Measurements from ENCODE around the gene MYO7B.

MYO7B gene

DNA sequence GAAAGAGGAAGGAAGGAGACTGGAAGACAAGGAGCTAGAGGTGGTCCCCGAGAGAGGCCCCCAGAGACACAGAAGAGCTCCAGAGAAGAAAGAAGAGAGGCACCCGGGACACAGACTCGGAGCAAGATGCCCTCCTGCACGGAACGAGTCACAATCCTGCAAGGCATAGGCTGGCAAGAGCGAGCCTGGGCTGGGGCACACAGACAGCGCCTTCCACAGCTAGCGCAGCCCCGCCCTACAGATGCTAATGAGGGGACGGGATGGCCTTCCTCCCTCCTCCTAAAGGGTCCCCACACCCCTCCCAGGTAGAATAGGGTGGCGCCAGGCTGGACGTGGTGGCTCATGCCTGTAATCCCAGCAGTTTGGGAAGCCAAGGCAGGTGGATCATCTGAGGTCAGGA is 90.7 kb downstream of the MYO7B start:
- no peaks in the 10 kb centered on the region for H3K36me3 Mint-ChIP-seq (ENCODE audit: low read depth)
- H3K27ac Mint-ChIP-seq, result no peak overlapping the region
- no peak for DNase-seq (ENCODE audit: low spot score)
- no peaks in the 10 kb centered on the region for H3K27me3 Mint-ChIP-seq (ENCODE audit: low read depth)
- H3K4me1 Mint-ChIP-seq (ENCODE audit: low read depth), result no peaks in the 10 kb centered on the region
- no peak overlapping the region for H3K4me3 Mint-ChIP-seq
- H3K9me3 Mint-ChIP-seq, result no peaks in the 10 kb centered on the region

- Mint-ChIP-seq H3K27ac (no peak overlapping the region), H3K9me3 (no peaks in the 10 kb centered on the region), H3K4me1 (ENCODE audit: low read depth) (no peaks in the 10 kb centered on the region), H3K36me3 (ENCODE audit: low read depth) (no peaks in the 10 kb centered on the region), H3K27me3 (ENCODE audit: low read depth) (no peaks in the 10 kb centered on the region), H3K4me3 (no peak overlapping the region)
- DNase-seq (ENCODE audit: low spot score), result no peak
Observed at GRCh38 chr2:127626917-127627739, 91.6 kb downstream of the MYO7B start.

GRCh38 chr2:127627740-127628571 is 92.5 kb downstream of the MYO7B start:
- H3K4me1 Mint-ChIP-seq (ENCODE audit: low read depth), result no peaks in the 10 kb centered on the region
- no peak overlapping the region for H3K27ac Mint-ChIP-seq

GRCh38 chr2:127628767-127629614 is 93.5 kb downstream of the MYO7B start:
- no peaks in the 10 kb centered on the region for H3K36me3 Mint-ChIP-seq (ENCODE audit: low read depth)
- H3K27ac Mint-ChIP-seq, result no peak overlapping the region
- no peak for DNase-seq (ENCODE audit: low spot score)
- H3K4me1 Mint-ChIP-seq (ENCODE audit: low read depth), result peaks cover 6% of the 10 kb centered on the region
- no peaks in the 10 kb centered on the region for H3K27me3 Mint-ChIP-seq (ENCODE audit: low read depth)
- H3K4me3 Mint-ChIP-seq, result no peak overlapping the region
- H3K9me3 Mint-ChIP-seq, result no peaks in the 10 kb centered on the region

More at GRCh38 chr2:127627740-127628571, 92.5 kb downstream of the MYO7B start:
- no peaks in the 10 kb centered on the region for H3K36me3 Mint-ChIP-seq (ENCODE audit: low read depth)
- no peak for DNase-seq (ENCODE audit: low spot score)
- no peaks in the 10 kb centered on the region for H3K27me3 Mint-ChIP-seq (ENCODE audit: low read depth)
- H3K4me3 Mint-ChIP-seq, result no peak overlapping the region
- no peaks in the 10 kb centered on the region for H3K9me3 Mint-ChIP-seq

DNA sequence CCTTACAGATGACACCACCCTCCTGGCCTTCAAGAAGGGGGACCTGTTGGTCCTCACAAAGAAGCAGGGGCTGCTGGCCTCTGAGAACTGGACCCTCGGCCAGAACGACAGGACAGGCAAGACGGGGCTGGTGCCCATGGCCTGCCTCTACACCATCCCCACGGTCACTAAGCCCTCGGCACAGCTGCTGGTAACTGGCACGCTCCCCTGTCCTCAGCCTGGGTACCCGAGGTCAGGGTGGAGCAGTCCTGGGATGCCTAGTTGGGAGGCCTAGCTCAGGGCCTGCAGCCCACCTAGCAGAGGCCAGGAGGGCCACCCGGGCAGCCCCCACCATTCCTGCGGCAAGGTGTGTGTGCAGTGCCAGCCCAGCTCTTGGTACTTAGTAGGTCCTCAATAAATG is 94.2 kb downstream of the MYO7B start:
- no peak for DNase-seq (ENCODE audit: low spot score)
- H3K4me1 Mint-ChIP-seq (ENCODE audit: low read depth), result peaks cover 6% of the 10 kb centered on the region
- H3K4me3 Mint-ChIP-seq, result no peak overlapping the region
- H3K27ac Mint-ChIP-seq, result no peak overlapping the region
- no peaks in the 10 kb centered on the region for H3K9me3 Mint-ChIP-seq
- no peaks in the 10 kb centered on the region for H3K36me3 Mint-ChIP-seq (ENCODE audit: low read depth)
- H3K27me3 Mint-ChIP-seq (ENCODE audit: low read depth), result no peaks in the 10 kb centered on the region

DNA sequence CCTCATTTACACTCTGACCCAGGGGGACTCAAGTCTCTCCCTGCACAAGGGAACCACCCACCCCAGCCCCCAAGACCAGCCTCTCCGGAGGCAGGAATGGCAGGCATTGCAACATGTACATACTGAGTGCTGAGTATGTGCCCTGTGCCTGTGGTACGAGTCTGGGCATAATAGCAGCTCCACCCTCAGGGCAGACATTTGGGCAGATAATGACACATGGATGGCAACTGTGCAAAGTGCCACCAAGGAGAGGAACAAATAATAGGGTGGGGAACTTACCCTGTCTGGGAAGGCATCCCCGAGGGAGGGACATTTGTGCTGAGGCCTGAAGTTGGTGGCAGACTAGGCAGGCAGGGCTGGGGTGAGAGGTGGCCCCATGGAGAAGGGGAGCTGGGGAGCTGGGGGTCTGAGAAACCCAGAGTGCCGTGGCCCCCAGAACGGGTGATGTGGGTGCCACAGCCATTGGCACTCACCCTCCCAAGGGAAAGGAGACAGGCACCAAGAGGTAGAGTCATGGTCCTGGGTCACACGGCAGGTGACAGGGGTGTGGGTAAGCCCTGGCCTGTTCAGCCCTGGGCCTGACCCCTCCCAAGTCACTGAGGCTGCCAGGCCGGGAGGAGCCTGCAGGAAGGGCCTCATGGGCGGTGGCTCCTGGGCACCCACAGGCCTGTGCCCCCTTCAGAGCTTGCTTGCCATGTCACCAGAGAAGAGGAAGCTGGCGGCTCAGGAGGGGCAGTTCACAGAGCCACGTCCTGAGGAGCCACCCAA is 94.8 kb downstream of the MYO7B start:
- no peak overlapping the region for H3K4me3 Mint-ChIP-seq

DNA sequence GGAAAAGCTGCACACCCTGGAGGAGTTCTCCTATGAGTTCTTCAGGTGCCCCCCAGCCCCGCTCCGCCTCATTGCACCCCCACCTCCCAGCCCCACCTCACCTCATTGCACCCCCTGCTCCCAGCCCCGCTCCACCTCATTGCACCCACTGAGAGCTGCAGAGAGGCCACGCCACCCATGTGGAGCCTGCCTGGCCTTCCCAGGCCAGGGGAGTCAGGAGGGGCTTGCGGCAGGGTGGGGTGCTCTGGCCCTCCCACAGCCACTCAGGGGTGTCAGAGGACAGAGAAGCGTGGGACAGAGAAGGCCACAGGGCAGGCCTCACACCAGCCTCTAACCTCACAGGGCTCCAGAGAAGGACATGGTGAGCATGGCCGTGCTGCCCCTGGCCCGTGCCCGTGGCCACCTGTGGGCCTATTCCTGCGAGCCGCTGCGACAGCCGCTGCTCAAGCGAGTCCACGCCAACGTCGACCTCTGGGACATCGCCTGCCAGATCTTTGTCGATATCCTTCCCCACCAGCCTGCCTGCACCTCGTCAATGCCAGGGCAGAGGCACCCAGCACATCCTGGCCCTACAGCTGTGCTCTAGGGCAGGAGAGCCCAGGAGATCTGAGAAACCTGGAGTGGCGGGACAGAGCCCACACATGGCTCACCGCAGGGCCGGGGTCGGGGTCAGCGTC is 95.5 kb downstream of the MYO7B start:
- no peak overlapping the region for H3K27ac Mint-ChIP-seq
- peaks cover 6% of the 10 kb centered on the region for H3K4me1 Mint-ChIP-seq (ENCODE audit: low read depth)
- no peak overlapping the region for H3K4me3 Mint-ChIP-seq

More for the DNA sequence above, 94.8 kb downstream of the MYO7B start:
- no peaks in the 10 kb centered on the region for H3K9me3 Mint-ChIP-seq
- H3K27ac Mint-ChIP-seq, result no peak overlapping the region
- H3K4me1 Mint-ChIP-seq (ENCODE audit: low read depth), result peaks cover 6% of the 10 kb centered on the region
- H3K36me3 Mint-ChIP-seq (ENCODE audit: low read depth), result no peaks in the 10 kb centered on the region
- no peaks in the 10 kb centered on the region for H3K27me3 Mint-ChIP-seq (ENCODE audit: low read depth)
- no peak for DNase-seq (ENCODE audit: low spot score)

GRCh38 chr2:127631541-127631996 is 96.1 kb downstream of the MYO7B start:
- H3K4me3 Mint-ChIP-seq, result no peak overlapping the region
- H3K27ac Mint-ChIP-seq, result no peak overlapping the region
- no peaks in the 10 kb centered on the region for H3K36me3 Mint-ChIP-seq (ENCODE audit: low read depth)
- no peaks in the 10 kb centered on the region for H3K9me3 Mint-ChIP-seq
- DNase-seq (ENCODE audit: low spot score), result no peak
- H3K4me1 Mint-ChIP-seq (ENCODE audit: low read depth), result peaks cover 6% of the 10 kb centered on the region
- no peaks in the 10 kb centered on the region for H3K27me3 Mint-ChIP-seq (ENCODE audit: low read depth)

More for the DNA sequence above, 95.5 kb downstream of the MYO7B start:
- Mint-ChIP-seq H3K27me3 (ENCODE audit: low read depth) (no peaks in the 10 kb centered on the region), H3K9me3 (no peaks in the 10 kb centered on the region), H3K36me3 (ENCODE audit: low read depth) (no peaks in the 10 kb centered on the region)
- DNase-seq (ENCODE audit: low spot score), result no peak

DNA sequence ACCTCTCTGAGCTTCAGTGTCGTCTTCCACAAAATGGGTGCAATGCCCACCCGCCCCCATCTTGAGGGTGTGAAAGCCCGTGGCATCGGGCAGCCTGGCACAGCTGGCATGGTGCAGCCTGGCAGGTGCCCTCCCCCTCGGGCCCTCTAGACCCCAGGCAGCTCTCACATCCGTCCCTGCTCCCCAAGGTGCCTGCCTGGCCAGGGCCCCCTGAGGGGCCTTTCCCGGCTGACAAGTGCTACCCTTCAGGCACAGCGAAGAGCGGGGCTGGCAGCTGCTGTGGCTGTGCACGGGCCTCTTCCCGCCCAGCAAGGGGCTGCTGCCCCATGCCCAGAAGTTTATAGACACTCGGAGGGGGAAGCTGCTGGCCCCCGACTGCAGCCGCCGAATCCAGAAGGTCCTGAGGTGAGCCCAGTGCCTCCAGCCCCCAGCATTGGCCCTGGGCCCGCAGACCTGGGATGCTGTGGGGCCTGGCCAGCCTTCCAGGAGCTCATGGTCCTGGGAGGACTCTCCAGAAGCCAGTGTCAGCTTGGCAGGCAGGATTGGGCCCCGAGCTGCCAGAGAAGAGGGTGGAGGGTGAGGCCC is 96.6 kb downstream of the MYO7B start:
- no peaks in the 10 kb centered on the region for H3K9me3 Mint-ChIP-seq
- no peak overlapping the region for H3K27ac Mint-ChIP-seq
- H3K36me3 Mint-ChIP-seq (ENCODE audit: low read depth), result no peaks in the 10 kb centered on the region
- H3K4me1 Mint-ChIP-seq (ENCODE audit: low read depth), result peaks cover 9% of the 10 kb centered on the region
- H3K27me3 Mint-ChIP-seq (ENCODE audit: low read depth), result no peaks in the 10 kb centered on the region
- DNase-seq (ENCODE audit: low spot score), result no peak
- H3K4me3 Mint-ChIP-seq, result no peak overlapping the region

DNA sequence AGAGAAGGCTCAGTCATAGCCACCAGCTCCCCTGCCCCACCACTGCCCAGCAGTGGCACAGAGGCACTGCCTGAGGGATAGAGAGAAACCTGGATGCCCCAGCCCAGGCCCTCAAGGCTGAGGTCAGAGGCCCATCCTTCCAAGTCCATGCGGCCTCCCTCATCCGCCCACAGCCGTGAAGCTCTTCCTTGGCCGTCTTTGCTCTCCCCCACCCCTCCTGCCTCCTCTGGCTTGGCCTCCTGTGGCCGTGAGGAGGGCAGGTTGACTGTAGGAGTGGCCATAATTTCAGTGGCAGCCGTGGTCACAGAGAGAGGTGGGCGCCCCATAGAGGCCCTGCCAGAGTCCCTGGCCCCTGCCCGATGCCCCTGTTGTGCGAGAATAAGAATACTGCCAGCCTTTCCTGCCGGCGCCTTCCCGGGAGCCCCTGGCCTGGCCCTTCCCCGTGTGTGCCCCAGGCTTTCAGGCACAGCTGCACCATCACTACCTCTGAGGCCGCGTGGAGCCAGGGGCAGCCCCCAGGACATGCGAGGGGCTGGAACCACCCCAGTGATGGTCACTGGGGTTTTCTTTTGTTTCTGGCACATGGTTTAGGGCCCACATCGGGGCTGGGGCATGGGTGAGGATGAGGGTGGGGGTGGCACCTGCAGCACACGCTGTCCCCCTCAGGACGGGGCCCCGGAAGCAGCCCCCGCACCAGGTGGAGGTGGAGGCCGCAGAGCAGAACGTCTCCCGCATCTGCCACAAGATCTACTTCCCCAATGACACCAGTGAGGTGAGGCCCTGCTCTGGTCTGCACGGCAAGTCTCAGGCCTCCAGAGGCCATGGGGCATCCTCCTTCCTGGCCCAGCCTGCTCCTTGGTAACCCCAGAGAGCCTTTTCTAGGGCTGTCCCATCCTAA is 97.4 kb downstream of the MYO7B start:
- DNase-seq (ENCODE audit: low spot score), result no peak
- Mint-ChIP-seq H3K9me3 (no peaks in the 10 kb centered on the region), H3K27me3 (ENCODE audit: low read depth) (no peaks in the 10 kb centered on the region), H3K36me3 (ENCODE audit: low read depth) (no peaks in the 10 kb centered on the region), H3K4me3 (no peak overlapping the region), H3K4me1 (ENCODE audit: low read depth) (peaks cover 11% of the 10 kb centered on the region), H3K27ac (no peak overlapping the region)

DNA sequence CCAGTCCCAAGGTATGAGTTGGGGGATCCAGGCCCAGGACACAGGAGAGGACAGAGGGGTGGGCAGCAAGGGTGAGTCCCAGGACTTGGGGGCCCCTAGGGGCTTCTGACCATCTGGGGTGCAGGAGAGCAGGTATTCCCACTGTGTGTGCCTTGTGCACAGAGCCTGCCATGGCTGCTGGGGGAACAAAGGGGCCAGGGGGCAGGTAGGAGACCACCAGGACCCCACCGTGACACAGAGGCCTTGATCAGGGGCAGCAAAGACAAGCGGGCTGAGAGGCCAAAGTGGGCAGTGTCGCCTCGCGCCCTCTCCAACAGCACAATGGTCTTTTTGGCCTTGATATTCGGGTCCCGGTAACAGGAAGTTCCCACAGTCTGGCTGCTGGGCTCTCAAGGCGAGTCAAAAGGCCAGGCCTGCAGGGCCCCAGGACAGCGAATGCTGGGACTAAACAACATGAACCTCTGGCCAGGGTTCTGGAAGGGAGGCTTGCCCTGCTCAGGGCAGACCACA is 98.1 kb downstream of the MYO7B start:
- no peaks in the 10 kb centered on the region for H3K36me3 Mint-ChIP-seq (ENCODE audit: low read depth)
- peaks cover 17% of the 10 kb centered on the region for H3K4me1 Mint-ChIP-seq (ENCODE audit: low read depth)
- no peaks in the 10 kb centered on the region for H3K9me3 Mint-ChIP-seq
- H3K27ac Mint-ChIP-seq, result peak overlapping the region; percentile 15
- H3K27me3 Mint-ChIP-seq (ENCODE audit: low read depth), result no peaks in the 10 kb centered on the region
- H3K4me3 Mint-ChIP-seq, result no peak overlapping the region
- DNase-seq (ENCODE audit: low spot score), result no peak

All from T-helper 2 cell treated with Interferon-gamma antibody and Interleukin-4, amounts not matched to agents 5 μg/mL and 100 μg/mL, for 36 hours (primary cell).